Stimulated activated CD4-positive, alpha-beta T cell treated with anti-CD3 and anti-CD28 coated beads, TNF-alpha, amount 100 ng/mL, for 24 hours (primary cell): ENCODE results near the gene OR6N1.

Source experiments
- DNase-seq, 3 experiments: peaks; one replicate each; pipeline ENCODE4 v3.0.0-alpha.2; 2020; ENCODE audit warnings: low read depth in 3 of 3

The OR6N1 gene

DNA sequence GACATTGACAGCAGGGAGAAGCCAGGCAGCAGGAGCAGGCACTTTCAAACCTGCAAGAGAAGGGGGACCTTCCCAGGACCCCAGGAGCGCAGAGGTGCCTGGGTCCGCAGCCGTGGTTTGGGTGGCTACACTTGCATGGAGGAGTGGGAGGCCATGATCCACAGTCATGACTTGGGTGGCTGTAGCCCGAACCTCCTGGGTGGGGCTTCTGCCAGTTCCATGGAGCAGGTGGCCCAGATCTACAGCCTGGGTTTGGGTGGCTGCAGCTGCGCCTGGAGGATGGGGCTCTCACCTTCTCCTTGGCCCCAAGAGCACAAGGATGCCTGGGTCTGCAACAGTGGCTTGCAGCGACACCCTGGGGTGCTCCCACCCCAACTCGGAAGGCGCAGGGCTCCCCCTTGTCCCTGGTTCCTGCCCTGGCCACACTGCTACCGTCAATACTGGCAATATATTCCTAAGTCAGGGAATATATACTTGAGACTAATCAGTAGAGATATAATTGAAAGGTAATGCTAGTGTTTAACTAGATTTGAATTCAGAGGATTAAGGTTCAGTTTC lies 19.8 kb downstream of the OR6N1 start:
- DNase-seq, result no peak

DNA sequence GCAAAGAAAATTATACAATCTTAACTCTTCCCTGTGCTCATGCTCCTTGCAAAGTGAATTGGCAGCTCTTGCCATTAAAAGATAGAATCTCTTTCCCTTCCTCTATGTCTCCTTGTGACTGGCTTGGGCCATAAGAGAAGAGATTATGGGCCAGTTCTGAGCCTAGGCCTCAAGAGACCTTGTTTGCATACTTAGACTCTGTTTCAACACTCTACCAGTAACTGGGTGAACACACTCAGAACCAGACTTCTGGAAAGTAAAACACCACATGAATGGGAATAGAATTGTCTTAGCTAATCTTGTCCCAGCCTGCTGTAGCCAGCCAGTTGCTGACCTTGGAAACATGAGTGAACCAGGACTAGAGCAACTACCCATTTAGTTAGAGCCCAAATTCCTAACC lies 36.1 kb downstream of the OR6N1 start:
- no peak for DNase-seq

DNA sequence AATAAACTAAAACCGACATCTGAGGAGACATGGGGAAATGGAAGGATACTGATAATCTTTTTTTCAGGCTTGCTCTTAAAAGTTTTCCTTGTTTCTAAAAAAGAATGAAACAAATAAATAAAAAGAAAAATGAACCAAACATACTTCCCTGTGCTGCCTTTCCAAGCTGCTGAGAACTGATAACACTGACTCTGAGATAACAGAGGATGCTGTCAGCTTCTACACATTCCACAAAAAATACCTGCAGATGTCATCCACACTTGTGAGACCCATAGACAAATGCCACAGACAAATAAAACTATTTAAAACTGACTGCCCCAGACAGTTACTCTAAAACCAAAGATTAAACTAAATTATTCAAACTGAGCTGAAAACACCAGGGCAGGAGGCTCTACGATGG lies 39.5 kb downstream of the OR6N1 start:
- no peak for DNase-seq

DNA sequence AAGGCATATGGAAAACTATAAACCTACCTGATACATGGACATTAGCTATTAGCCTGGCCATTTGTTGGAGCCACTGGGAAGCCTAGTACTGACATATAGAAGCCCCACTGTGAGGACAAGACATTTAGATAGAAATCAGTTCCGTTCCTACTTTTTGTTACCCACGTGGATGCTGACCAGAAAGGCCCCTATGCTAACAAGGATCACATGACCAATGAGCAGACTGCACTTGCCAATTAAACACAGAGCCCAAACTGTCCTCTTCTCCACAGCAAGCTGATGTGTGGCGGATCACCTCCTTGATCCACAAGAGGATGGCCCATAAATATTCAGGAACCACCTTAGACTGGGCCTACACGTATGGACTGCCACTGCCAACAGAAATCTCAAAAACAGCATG lies 40.3 kb downstream of the OR6N1 start:
- no peak for DNase-seq

DNA sequence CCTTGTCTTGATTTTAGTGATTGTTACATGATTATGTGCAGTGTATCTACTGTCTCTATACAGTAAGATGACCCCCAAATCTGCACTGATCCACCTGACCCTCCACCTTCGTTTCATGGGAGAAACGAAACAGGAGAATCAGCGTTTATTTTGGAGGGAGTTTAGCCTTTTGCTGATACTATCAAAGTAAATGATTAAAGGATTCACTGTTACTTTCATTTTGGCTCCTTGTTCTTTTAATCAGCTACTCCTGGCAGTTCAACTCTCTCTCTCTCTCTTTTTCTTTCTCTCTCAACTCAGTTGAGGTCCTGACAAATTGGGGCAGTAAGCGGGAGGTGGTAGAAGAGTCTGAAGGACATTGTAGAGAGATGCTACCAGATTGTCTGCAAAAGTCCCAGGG lies 41.5 kb downstream of the OR6N1 start:
- DNase-seq, result no peak

DNA sequence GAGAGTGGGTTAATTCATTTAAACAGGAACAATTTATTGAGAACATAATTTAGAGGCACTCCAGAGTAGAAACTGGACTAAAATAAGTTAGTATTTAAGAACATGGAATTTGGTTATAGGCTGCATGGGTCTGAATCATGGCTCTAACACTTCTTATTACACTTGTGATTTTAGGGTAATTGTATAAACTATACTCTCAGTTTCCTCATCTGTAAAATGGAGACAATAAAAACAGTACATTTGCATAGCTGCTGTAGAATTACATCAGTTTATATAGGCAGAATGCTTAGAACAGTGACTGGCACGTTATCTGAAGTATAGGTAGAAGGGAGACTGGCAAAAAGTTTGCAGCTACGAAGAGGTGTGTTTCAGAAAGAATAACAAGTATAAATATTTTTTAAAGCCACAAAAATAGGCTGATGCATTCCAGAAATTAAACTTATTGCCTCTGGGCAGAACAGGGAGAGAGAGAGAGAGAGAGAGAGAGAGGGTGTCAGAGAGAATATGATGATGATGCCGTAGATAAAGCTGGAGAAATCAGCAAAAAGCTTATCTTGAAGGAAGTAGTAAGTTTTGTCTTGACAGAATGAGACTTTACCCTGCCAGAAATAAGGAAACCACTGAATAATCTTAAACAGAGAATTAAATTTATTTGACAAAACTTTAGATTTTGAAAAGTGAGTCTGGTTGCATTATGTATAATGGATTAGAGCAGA lies 43.3 kb downstream of the OR6N1 start:
- DNase-seq, result no peak

DNA sequence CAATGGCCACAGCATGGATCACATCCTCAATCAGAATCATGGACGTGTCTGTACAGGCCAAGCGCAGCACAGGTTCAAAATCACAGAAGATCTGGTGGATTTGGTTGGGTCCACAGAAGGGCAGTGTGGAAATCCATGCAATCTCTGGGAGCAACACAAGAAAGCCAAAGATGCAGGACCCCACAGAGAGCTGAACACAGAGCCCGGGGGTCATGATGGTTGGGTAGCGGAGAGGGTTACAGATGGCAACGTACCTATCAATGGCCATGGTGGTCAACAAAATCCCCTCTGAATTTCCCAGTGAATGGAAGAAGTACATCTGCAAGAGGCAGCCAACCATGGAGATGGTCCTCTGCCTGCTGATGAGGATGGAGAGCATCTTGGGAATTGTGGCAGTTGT lies 47.6 kb downstream of the OR6N1 start:
- DNase-seq, result no peak

DNA sequence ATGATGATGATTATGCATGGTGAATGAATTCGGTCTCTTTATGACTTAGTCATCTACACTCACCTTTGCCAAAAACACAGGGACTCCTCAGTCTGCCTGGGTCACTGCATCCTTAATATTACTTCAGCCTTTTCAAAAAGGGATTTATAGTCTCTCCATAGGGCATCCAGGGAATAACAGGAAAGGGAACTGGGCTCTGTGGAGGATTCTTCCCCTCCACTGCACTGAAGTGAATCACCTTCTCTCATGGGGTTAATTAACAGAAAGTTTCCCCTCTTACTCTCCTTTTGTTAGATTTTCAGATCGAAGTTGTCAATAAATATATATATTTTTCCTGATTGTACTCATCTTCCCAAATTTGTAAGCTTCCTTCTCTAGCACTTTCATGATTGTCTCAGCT lies 51.4 kb downstream of the OR6N1 start, which contains the start of gene OR6K3:
TSS of gene OR6K3 (minus strand) at position 101 of the 400 bp plus-strand sequence. CDS start 2,605 bp downstream, outside the sequence.
- no peak for DNase-seq

DNA sequence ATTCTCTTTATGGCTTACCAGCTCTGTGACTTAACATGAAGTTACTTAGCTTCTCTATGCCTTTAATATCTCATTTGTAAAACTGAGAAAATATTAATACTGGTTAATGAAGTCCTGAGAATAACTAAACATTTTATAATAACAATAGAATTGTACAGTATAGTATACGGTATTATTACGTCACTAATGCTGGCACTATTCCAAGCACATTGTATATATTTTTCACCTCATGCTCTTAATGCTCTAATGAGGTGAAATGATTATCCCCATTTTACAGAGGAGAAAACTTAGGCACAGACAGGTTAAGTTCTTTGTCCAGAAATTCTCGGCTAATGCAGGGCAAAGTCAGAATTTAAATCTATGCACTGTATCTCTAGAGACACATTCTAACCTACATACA lies 52.3 kb downstream of the OR6N1 start:
- no peak for DNase-seq

DNA sequence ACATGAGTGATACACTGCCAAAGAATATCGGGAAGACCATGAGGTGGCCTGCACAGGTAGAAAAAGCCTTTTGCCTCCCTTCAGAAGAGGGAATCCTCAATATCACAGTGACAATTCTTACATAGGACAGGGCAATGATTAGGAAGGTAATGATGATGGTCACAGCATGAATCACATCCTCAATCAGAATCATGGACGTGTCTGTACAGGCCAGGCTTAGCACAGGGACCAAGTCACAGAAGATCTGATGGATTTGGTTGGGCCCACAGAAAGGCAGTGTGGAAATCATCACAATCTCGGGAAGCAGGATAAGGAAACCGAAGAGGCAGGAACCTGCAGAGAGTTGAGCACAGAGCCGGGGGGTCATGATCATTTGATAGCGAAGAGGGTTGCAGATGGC lies 54.7 kb downstream of the OR6N1 start:
- DNase-seq, result no peak

DNA sequence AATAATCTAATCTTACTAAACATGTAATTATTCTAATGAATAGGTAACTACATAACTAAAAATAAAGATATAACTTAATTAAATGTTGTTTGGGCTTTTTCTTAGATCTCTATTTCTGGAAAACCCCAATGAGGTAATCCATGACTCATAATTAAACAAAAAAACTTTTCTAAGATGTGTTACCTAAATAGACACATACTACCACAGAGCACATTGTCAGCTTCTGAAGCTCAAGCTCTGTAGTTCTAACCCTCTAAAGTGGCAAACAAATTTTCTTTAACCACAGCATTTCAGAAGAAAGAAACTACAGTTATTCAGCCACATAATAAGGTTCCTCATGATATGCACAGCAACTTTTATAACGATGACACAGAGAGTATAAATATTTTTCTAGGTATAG lies 55.7 kb downstream of the OR6N1 start:
- DNase-seq, result no peak

DNA sequence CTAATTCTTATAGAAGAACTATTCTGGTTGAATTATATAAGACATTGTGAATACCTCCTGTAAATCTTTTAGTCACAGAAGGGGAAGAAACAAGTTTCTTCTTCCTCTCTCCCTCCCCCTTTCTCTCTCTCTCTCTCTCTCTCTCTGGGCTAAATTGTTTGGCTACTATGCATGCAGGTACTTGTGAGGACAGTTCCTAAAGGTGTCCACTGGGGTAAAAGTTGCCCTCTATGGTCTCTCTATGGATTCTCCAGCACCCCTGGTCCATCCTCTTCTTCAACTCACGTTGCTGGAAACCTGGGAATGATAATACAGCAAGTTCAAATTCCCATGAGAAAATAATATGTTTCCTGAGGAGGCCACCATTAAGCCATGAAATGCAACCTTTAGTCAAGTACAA lies 57.2 kb downstream of the OR6N1 start:
- no peak for DNase-seq
